HepG2 (cell line): ENCODE results near the gene TSPAN12. TPM values are rescaled to one million over a fixed set of nuclear protein-coding genes. Genes with fewer than 3 reads are reported as not detected.

Experiments
- ATAC-seq: fragments of 200-7000 bp; cut with Tn5 transposase; 3 replicates; pipeline ENCODE4 v1.9.1; 2020; ENCODE audit warnings: mild to moderate bottlenecking, moderate library complexity
- BruUV-seq: library from RNA; stranded (reverse); fragments of 400-500 nt; replicated peaks from 2 replicates; lab custom pipeline; 2021; lab: Mats Ljungman, UMichigan
- CTCF ChIA-PET: fragments of 300-600 bp; formaldehyde crosslinking; extraction: SDS; loops from one replicate; lab custom pipeline; 2021; ENCODE audit warnings: low total read pairs, inconsistent platforms, low intra/inter-chr PET ratio; lab: Yijun Ruan, JAX
- POLR2A ChIA-PET: fragments of 350-600 bp; sonication (Branson Sonifier 250); formaldehyde crosslinking; loops from one replicate; lab custom pipeline; 2020; ENCODE audit warnings: antibody characterized with exemption, inconsistent platforms; lab: Yijun Ruan, JAX
- DNase-seq: peaks from one replicate; pipeline ENCODE4 v3.0.0-alpha.2; 2015; ENCODE audit warnings: low spot score
- FAIRE-seq: peaks from 3 replicates; lab custom pipeline; 2011; peaks lifted over from hg19 to GRCh38; lab: Jason Lieb, UNC
- H2AFZ ChIP-seq: one replicate; pipeline ENCODE4 v1.6.1; 2011; ENCODE audit warnings: low read length, inconsistent platforms
- H3K27ac ChIP-seq: fragments of 300-600 bp; 3 replicates; pipeline ENCODE4 v1.8.0; 2011; ENCODE audit warnings: mixed run types, mild to moderate bottlenecking, mixed read lengths, low read length, inconsistent platforms; ENCODE audit not compliant: insufficient read depth; ENCODE audit errors: extremely low read length
- H3K27me3 ChIP-seq, 2 experiments: fragments of 200-600 bp in 1 of 2; 2 replicates in 1 of 2; 3 replicates in 1 of 2; pipeline versions ENCODE4 v1.6.0 to v1.8.0; 2011; ENCODE audit warnings: low read length in 2 of 2, mild to moderate bottlenecking in 2 of 2, moderate library complexity in 2 of 2, inconsistent platforms in 1 of 2; ENCODE audit not compliant: insufficient read depth in 2 of 2, control insufficient read depth in 1 of 2
- H3K36me3 ChIP-seq, 2 experiments: fragments of 200-600 bp in 1 of 2; replicated peaks in 1 of 2; 2 replicates in 1 of 2; 3 replicates in 1 of 2; pipeline versions ENCODE4 v1.5.1 to v1.8.0; 2011; ENCODE audit warnings: low read length in 2 of 2, inconsistent platforms in 1 of 2; ENCODE audit not compliant: insufficient read depth in 2 of 2, control insufficient read depth in 1 of 2
- H3K4me1 ChIP-seq: 2 replicates; pipeline ENCODE4 v1.5.1; 2012; ENCODE audit warnings: low read length, inconsistent platforms; ENCODE audit not compliant: insufficient read depth
- H3K4me2 ChIP-seq: 2 replicates; pipeline ENCODE4 v1.6.0; 2011; ENCODE audit warnings: low read depth, low read length, inconsistent platforms
- H3K4me3 ChIP-seq, 3 experiments: fragments of 200-600 bp in 1 of 3; sonication (generic), shearing (Covaris generic) in 1 of 3; replicated peaks in 1 of 3; 2 replicates each; pipeline ENCODE4 v1.5.1; 2011 to 2016; ENCODE audit warnings: low read length in 3 of 3, inconsistent platforms in 2 of 3, low read depth in 2 of 3, mild to moderate bottlenecking in 2 of 3, control low read depth in 1 of 3, mixed read lengths in 1 of 3; ENCODE audit not compliant: insufficient read depth in 1 of 3
- H3K79me2 ChIP-seq: one replicate; pipeline ENCODE4 v1.6.1; 2011; ENCODE audit warnings: low read length, inconsistent platforms; ENCODE audit not compliant: insufficient read depth
- H3K9ac ChIP-seq: 2 replicates; pipeline ENCODE4 v1.6.0; 2011; ENCODE audit warnings: mild to moderate bottlenecking, low read depth, low read length, inconsistent platforms; ENCODE audit not compliant: insufficient read depth
- H3K9me3 ChIP-seq: 2 replicates; pipeline ENCODE4 v1.5.1; 2012; ENCODE audit warnings: mild to moderate bottlenecking, low read length
- H4K20me1 ChIP-seq: 2 replicates; pipeline ENCODE4 v1.6.0; 2011; ENCODE audit warnings: inconsistent platforms, mild to moderate bottlenecking, low read length, moderate library complexity; ENCODE audit not compliant: insufficient read depth
- SKI ChIP-seq: fragments of 450-650 bp; IDR thresholded peaks from one replicate; pipeline ENCODE4 v1.6.1; 2018; ENCODE audit warnings: mild to moderate bottlenecking; ENCODE audit not compliant: partially characterized antibody
- ZBTB40 ChIP-seq, 2 experiments: fragments of 450-650 bp in 1 of 2; sonication (generic) in 1 of 2; formaldehyde crosslinking in 1 of 2; IDR thresholded peaks; 2 replicates each; pipeline versions ENCODE4 v1.6.1 to v1.8.0; 2016 to 2022; ENCODE audit warnings: antibody characterized with exemption in 1 of 2, mild to moderate bottlenecking in 1 of 2, missing genetic modification reagents in 1 of 2
- ZNF629 ChIP-seq: sonication (generic); formaldehyde crosslinking; conservative IDR thresholded peaks from 2 replicates; pipeline ENCODE4 v1.5.0; 2020; ENCODE audit warnings: missing genetic modification reagents
- WGBS: methylation state at CpG from one replicate; pipeline ENCODE4 v1.1.6; 2017; ENCODE audit warnings: low lambda C conversion rate; 5-methylcytosine and 5-hydroxymethylcytosine counted together
- in situ Hi-C: cut with HindIII; loops from 2 replicates; pipeline ENCODE4 v1.10.0; 2017; ENCODE audit warnings: low pct_unique_long_range_greater_than_20kb; ENCODE audit not compliant: extremely low pct_ligation_motif_present
- intact Hi-C: fragments of 100-400 bp; cut with micrococcal nuclease; formaldehyde crosslinking; loops from one replicate; pipeline ENCODE4 v1.10.0; 2022; ENCODE audit not compliant: unreplicated experiment
- polyA plus RNA-seq, 8 experiments: library from polyadenylated mRNA; depleted of rRNA in 3 of 8; stranded (reverse) in 7 of 8; unstranded in 1 of 8; fragments of >200 nt; fragmentation: Illumina TruSeq in 4 of 8; extraction: Trizol in 4 of 8; gene quantifications; 2 replicates each; pipeline versions ENCODE4 v1.2.1 to v1.2.3, GENCODE V29; 2011 to 2016; ENCODE audit warnings: low read depth in 4 of 8, missing spikeins in 1 of 8, mixed read lengths in 1 of 8; ENCODE audit not compliant: insufficient read depth in 1 of 8
- total RNA-seq, 5 experiments: library from RNA; depleted of rRNA; stranded (reverse); fragments of >200 nt; fragmentation: Illumina TruSeq; extraction: Trizol; gene quantifications; 2 replicates each; pipeline ENCODE4 v1.2.3, GENCODE V29; 2016; ENCODE audit warnings: low read depth in 1 of 5

The TSPAN12 gene
- total and polyA plus RNA-seq, 2 of the 13 experiments (the other 11 are each of a cell fraction or from before 2014, with no cell fraction given), result 0.48 to 0.95 TPM

- no peak for TF ChIP-seq ZNF629
- Histone ChIP-seq H3K4me1 (peaks cover 6% of the 10 kb centered on the region; the same call in 1 of the 2 replicates), H3K27me3 (no peaks in the 10 kb centered on the region; a peak in 1 of 5 replicates), H3K9ac (no peak overlapping the region), H3K79me2 (no peaks in the 10 kb centered on the region), H2AFZ (no peak overlapping the region), H3K36me3 (no peaks in the 10 kb centered on the region), H3K27ac (no peak overlapping the region), H4K20me1 (no peaks in the 10 kb centered on the region), H3K4me3 (no peak overlapping the region), H3K4me2 (no peak overlapping the region), H3K9me3 (no peaks in the 10 kb centered on the region)
- BruUV-seq, result no TSS peak
- POLR2A ChIA-PET, result no interaction called here
- FAIRE-seq, result no peak
- intact Hi-C loops, result no loop called here
- no peak for ATAC-seq
- no peak for DNase-seq
- CTCF ChIA-PET, result no interaction called here
- in situ Hi-C loops, result no loop called here
Measured at GRCh38 chr7:120852700-120853099, 5.2 kb downstream of the TSPAN12 start.

GRCh38 chr7:120843109-120843508, 14.8 kb downstream of the TSPAN12 start:
- Histone ChIP-seq H3K27ac (no peak overlapping the region), H3K4me1 (peaks cover 8% of the 10 kb centered on the region; the same call in 1 of the 2 replicates), H3K4me2 (no peak overlapping the region), H4K20me1 (no peaks in the 10 kb centered on the region), H3K9me3 (no peaks in the 10 kb centered on the region), H2AFZ (no peak overlapping the region), H3K27me3 (no peaks in the 10 kb centered on the region), H3K79me2 (no peaks in the 10 kb centered on the region), H3K4me3 (no peak overlapping the region), H3K9ac (no peak overlapping the region), H3K36me3 (no peaks in the 10 kb centered on the region)
- POLR2A ChIA-PET, result no interaction called here
- FAIRE-seq, result no peak
- CTCF ChIA-PET, result no interaction called here
- WGBS, result 6% methylated on average over 2 of the region's 2 CpGs
- no TSS peak for BruUV-seq
- no peak for ATAC-seq
- intact Hi-C loops, result no loop called here
- in situ Hi-C loops, result no loop called here
- TF ChIP-seq SKI (no peak), ZBTB40 (IDR thresholded peaks at IDR 0.05) (no peak), ZBTB40 (CRISPR knock-in tag; IDR thresholded peaks at IDR 0.05) (no peak)
- no peak for DNase-seq
